ENCODE data around the gene CASZ1.

CASZ1 gene

GRCh38 chr1:10824821-10825540 is 28.5 kb upstream of the CASZ1 start:
- no peak for DNase-seq

GRCh38 chr1:10823000-10823401 is 26.6 kb upstream of the CASZ1 start:
- DNase-seq = no peak

GRCh38 chr1:10821388-10821787 is 24.9 kb upstream of the CASZ1 start:
- DNase-seq = no peak

GRCh38 chr1:10820422-10820821 is 24.0 kb upstream of the CASZ1 start:
- no peak for DNase-seq

- no peak for DNase-seq
Observed at GRCh38 chr1:10819198-10819901, 22.9 kb upstream of the CASZ1 start.

DNA sequence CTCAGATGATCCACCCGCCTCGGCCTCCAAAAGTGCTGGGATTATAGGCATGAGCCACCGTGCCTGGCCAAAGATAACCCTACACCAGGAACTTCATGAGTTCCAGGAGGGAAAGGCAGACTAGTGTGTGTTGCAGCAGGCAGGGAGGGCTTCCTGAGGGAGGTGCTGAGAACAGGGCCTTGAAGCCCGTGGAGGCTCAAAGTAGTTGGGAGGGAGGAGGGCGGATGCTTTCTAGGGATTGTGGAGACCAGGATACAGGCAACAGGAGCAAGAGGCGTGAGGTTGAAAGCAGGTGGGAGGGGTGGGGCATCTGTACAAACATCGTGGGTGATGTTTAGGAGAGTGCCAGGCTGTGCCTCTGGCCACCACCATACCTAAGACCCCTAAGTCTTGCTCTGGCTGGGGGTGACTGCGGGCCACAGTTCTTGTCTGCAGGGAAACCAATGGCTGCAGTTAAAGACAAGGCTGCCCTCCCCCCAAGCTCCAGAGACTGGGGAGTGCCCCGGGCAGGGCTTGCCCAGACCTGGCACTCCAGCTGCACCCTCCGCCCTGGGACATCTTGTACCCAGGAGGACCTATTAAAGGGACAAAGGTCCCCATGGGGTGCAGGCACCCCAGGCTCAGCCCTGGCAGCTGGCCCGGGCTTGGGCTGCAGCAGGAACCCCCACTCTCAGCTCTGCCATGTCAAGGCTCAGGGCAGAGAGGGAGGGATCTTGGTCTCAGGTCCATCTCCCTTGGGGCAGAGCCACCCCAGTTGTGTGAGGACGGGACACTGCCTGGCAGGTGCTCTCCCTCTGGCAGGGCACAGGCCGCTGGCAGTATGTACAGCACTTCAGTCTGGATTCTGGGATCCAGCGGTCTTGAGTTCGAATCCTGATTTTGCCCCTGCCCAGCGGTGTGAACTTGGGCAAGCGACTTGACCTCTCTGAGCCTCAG is 22.1 kb upstream of the CASZ1 start:
- DNase-seq = no peak

- DNase-seq = no peak
Observed at GRCh38 chr1:10816743-10817369, 20.4 kb upstream of the CASZ1 start.

GRCh38 chr1:10816233-10816632 is 19.8 kb upstream of the CASZ1 start:
- DNase-seq = no peak

DNA sequence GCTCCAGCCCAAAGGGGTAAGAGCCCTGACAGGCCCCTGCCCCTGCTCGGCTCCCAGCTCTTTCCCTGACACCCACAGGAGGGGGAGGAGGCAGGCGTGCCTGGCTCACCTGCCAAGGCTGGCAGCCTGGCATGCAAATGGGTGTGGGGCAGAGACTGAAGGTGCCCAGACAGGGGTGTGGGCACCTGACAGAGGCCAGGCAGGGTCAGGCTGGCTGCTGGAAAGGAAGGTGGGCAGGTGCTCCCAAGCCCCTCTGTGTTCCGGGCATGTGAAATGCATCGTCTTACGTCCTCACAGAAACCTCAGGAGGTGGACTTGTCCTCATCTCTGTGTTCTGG is 19.4 kb upstream of the CASZ1 start:
- no peak for DNase-seq

- no peak for DNase-seq
Observed at GRCh38 chr1:10814976-10815857, 18.8 kb upstream of the CASZ1 start.

DNA sequence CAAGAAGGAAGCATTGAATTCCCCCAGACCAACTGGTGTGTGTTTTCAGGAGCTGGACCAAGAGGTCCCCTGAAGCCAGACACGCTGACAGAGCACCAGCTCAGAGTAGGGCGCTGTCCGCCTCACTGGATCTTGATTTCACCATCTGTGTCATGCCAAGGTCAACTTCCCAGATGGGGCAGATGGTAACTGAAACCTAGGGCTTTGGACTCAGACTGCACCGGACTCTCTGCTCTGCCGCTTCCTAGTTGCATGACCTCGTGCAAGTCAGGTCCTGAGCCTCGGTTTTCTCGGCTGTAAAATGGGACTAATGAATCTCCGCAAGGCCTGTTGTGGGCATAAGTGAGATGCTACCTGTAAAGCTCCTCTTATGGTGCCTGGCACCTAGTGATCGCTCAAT is 17.9 kb upstream of the CASZ1 start:
- no peak for DNase-seq

DNA sequence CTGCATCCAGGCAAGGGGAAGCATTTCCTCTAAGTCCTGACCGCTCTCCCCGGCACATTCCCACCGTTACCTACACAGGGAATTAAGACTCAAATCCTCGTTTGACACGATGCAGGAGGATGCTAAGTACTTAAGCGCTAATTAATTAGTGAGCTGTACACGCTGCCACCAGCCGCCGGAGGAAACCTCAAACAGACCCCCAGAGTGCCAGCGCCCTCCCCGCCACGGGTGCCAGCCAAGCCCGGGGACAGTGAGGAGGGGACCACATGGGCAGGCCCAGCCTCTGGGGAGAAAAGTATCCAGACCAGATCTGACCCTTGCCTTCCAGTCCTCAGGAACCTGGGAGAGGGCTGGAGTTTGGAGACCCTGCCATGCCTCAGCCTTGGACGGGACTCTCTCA is 17.4 kb upstream of the CASZ1 start:
- no peak for DNase-seq

GRCh38 chr1:10812387-10812915 is 16.0 kb upstream of the CASZ1 start:
- no peak for DNase-seq

DNA sequence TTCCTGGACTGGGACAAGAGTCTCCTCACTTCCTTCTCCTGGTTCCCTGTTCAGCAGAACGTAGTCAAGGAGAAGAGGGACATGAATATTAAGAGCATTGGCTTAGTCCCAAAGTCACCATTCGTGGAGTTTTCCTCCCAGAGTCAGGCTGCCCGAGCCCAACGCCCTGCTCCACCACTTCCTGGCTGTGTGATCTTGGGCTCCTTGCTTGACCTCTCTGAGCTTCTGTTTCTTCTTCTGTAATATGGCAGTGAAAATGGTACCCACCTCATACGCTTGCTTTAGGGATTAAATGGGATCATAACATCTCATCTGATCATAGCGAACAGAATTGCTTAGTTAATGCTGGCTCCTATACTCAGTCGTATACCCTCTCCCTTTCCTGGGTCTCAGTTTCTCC is 12.0 kb upstream of the CASZ1 start:
- no peak for DNase-seq

DNA sequence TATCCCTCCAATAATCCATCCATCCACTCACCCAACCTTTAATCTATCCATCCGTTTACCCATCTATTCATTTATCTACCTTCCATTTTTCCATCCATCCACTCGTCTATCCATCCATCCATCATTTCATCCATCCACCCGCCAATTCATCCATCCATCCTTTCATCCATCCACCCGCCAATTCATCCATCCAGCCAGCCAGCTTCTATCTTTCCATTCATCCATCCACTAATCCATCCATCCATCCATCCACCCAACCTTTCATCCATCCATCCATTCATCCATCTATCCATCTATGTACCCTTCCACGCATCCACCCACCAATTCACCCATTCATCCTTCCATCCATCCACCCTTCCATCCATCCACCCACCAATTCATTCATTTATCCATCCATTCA is 10.5 kb upstream of the CASZ1 start:
- no peak for DNase-seq

- DNase-seq = no peak
Observed at GRCh38 chr1:10803971-10804820, 7.8 kb upstream of the CASZ1 start.

GRCh38 chr1:10802944-10803715 is 6.7 kb upstream of the CASZ1 start:
- DNase-seq = no peak

DNA sequence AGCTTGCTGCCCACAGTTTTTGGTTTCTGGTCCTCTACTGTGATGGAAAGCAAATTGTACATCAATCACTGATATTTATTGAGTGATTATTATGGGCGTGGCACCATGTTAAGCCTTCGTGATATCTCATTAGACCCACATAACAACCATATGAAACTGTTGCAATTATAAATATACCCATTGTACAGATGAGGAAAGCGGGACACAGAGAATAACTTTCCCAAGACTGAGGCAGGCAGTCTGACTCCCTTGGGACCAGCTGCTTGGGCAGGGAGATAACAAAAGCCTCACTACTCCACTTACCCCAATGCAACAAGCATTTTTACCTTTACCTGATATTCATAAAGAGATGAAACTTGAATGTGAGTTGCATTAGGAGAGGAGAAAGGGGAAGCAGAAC is 4.3 kb upstream of the CASZ1 start:
- DNase-seq = no peak

DNA sequence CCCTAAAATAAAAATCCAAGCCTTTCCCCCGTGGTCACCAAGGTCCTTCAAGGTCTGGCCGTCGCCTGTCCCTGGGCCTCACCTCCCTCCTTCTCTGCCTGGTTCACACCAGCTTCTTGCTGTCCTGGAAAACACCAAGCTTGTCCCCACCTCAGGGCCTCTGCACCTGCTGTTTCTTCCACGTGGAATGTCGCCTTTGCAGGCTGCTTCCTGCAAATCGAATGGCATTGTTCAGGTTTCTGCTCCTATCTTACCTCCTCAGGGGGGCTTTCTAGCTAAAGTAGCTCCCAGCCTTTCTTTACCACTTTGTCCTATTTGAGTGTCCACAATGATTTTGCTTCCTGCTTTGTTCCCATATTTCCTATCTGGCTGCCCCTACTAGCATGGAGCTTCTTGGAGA is 3.3 kb upstream of the CASZ1 start:
- no peak for DNase-seq
